DOHH2 (cell line): ENCODE results near the gene SCTR.

ENCODE experiments used
- CTCF ChIP-seq: fragments of 200-600 bp; sonication (generic); IDR thresholded peaks from one replicate; pipeline ENCODE4 v1.5.1; 2014; ENCODE audit warnings: antibody characterized with exemption, mild to moderate bottlenecking, low read depth, low read length; ENCODE audit not compliant: poor library complexity, severe bottlenecking
- EZH2phosphoT487 ChIP-seq: fragments of 200-600 bp; sonication (generic); IDR thresholded peaks from 2 replicates; pipeline ENCODE4 v1.6.1; 2017; ENCODE audit warnings: borderline replicate concordance, mild to moderate bottlenecking, antibody characterized with exemption, low read length, moderate library complexity, mixed read lengths

DNA sequence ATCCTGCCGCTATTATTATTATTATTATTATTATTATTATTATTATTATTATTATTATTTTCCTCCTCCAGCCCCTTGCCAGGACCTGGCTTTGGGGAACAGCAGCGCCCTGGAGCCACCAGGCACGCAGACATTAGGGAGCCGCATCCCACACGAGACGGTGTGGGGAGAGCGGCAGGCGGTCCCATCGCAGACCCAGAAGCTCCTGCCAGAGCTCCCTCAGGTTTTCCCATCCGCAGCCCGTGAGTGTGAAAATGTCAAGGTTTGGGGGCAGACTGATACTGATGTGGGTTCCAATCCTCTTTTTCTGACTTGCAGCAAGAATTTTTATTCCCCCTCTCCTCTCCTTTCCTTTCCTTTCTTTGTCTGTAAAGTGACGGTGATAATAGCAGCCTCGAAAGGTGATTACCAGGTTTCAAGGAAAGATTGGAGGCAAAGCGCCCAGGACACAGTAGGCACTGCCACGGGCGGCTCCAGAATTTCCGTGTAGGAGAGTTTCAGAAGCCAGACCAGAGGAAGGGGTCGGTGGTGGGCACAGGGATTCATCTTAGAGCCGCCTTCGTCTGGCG lies 816 bp downstream of the SCTR start:
- TF ChIP-seq CTCF (no peak), EZH2phosphoT487 (no peak)
